22Rv1 (cell line): ENCODE measurements around the gene GSPT2.

ENCODE experiments used
- ZFX ChIP-seq: fragments of 450-650 bp; IDR thresholded peaks from 2 replicates; pipeline ENCODE4 v1.6.1; 2017; ENCODE audit warnings: antibody characterized with exemption, borderline replicate concordance
- TF ChIP-seq, protein P1 (sequence below): fragments of 450-650 bp; IDR thresholded peaks from 2 replicates; pipeline ENCODE4 v1.5.1; 2017; ENCODE audit warnings: mild to moderate bottlenecking

DNA sequence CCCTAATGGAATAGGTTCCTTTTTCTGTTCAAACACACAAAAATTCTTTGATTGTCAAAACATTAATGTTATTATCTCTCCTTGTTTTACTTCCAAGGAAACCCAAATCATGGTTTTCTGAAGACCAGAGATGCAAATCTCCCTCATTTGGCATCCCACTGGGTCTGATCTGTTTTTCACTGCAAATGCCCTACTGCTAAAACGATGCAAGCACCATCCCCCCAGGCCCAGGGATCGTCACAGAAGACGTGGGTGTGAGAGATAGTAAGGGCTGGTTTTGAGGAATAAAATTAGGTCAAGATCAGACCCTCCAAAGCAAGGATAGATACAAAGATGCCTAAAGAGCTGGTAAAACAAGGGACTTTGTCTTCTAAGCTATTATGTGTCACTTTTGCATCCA, 33.6 kb downstream of the GSPT2 start:
- TF ChIP-seq, protein P1, sequence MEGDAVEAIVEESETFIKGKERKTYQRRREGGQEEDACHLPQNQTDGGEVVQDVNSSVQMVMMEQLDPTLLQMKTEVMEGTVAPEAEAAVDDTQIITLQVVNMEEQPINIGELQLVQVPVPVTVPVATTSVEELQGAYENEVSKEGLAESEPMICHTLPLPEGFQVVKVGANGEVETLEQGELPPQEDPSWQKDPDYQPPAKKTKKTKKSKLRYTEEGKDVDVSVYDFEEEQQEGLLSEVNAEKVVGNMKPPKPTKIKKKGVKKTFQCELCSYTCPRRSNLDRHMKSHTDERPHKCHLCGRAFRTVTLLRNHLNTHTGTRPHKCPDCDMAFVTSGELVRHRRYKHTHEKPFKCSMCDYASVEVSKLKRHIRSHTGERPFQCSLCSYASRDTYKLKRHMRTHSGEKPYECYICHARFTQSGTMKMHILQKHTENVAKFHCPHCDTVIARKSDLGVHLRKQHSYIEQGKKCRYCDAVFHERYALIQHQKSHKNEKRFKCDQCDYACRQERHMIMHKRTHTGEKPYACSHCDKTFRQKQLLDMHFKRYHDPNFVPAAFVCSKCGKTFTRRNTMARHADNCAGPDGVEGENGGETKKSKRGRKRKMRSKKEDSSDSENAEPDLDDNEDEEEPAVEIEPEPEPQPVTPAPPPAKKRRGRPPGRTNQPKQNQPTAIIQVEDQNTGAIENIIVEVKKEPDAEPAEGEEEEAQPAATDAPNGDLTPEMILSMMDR, result no peak
- TF ChIP-seq ZFX, result no peak
